ENCODE measurements around the gene TCEANC2.
"Not testable (repeated sequence)": the region's sequence is repeated elsewhere in the genome, so short reads cannot be mapped to it uniquely, and the experiment has no call there.

GRCh38 chr1:54019562-54020176, 33.7 kb upstream of the TCEANC2 start:
- TF ChIP-seq CTCF (conservative IDR thresholded peaks at IDR 0.05); ZFX (IDR thresholded peaks at IDR 0.05): not testable (repeated sequence)
